GM18870 (cell line): ENCODE measurements around the gene PTPRT.

Experiments used
- ATAC-seq: cut with Tn5 transposase; IDR thresholded peaks from one replicate; pipeline ENCODE4 v1.9.1; 2021; ENCODE audit warnings: moderate library complexity; ENCODE audit not compliant: unreplicated experiment

Gene PTPRT

DNA sequence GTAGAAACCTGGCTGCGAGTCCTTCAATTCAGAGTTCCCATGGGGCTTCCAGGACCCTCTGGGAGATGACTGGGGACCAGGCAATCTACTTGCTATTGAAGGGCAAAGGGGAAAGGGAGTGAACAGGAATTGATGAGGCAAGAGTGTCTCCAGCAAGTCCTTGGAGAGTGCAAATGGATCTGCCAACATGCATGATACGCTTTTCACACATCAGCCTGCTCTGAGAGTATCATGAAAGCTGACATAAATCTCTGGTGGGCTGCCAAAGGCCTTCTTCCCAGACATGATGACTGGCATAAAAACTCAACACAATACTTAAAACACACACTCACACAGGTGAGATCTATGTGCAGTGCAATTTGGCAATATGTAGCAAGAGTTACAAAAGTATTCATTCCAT lies 759.1 kb downstream of the PTPRT start:
- no peak for ATAC-seq

DNA sequence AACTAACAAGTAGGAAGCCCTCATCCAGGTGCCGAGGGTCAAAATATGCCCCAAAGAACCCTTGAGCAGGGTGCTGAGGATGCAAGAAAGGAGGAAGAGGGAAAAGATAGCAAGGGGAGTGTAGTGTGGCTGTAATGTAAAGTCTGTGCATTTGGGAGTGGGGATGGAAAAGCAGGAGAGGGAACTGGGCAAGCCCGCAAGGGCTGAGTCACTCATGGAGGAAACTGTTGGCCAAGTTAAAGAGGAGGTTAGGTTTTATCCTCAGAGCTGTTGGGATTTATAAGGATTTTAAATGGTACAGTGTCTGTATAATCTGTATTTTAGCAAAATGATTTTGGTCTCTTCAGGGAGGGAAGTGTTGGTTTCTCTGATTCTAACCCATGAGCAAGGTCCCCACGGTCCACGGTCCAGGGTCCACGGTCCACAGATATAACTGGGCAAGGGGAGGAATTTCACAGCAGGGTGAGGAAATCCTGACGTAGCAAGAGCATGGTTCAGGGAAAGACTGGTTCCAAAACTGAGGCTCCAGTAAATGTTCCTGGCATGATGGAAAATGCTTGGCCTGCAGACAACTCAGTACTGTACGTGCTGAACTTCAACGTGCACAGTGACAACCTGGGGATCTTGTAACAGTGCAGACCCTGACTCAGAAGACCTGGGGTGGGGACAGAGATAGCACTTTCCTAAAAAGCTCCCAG lies 759.8 kb downstream of the PTPRT start:
- no peak for ATAC-seq

DNA sequence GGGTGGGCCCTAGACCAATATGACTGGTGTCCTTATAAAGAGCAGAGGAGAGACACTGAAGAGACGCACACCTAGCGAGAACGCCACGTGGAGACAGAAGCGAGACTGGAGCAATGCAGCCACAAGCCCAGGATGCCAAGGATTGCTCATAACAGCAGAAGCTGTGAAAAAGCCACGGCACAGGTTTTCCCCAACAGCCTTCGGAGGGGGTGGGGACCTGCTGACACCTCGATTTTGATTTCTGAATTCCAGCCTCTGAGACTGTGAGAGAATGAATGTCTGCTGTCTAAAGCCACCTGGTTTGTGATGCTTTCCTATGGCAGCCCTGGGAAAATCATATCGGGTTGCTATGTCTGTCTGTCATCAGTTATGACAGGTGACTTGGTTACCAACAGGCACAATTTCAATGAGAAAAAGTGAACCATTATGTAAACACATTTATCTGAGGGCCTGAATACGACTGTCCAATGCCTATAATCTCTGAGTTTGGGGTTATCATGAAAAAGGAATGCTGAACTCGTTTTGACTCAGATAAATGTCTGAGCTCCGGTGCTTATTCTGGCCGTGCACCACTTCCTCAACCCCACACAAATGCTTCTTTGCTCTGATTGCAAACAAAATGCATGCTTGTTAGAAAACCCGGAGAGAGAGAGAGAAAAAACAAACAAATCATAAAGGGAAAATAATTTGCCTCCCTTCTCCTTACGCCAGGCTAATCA lies 769.7 kb downstream of the PTPRT start:
- ATAC-seq: no peak

DNA sequence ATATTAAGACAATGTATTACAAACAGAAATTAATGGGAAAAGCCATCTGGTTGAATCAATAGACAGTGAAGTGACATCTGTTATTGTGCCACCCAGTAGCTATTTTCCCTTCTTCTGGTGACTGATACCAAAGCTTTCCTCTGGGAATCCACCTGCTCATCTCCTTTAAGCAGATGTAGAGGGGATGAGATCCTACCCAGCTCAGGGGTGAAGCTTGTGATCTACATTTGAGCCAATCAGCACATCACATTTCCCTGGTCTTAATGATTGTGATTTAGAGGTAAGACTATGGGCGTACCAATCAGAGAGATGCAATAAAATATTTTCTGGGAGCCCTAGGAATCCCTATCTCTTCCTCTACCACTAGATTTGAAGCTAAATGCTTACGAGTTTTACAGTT lies 782.9 kb downstream of the PTPRT start:
- ATAC-seq: no peak

DNA sequence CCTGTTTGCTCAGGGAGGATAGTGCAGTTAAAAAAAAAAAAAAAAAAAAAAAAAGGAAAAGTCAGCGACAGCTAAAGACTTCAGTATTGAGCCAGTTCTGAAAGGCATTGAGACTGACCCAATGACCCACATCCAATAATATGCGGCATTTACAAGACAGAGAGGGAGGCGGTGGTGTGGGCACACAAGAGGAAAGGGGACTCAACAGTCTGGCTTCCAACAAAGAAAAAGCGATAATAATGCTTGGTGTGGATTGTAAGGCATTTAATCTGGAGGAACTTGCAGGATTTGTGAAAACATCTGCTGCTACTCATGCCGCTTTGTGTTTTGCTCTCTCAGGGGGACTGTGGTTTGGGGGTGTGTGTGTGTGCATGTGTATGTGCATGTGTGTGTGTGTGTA lies 787.3 kb downstream of the PTPRT start:
- ATAC-seq: no peak

DNA sequence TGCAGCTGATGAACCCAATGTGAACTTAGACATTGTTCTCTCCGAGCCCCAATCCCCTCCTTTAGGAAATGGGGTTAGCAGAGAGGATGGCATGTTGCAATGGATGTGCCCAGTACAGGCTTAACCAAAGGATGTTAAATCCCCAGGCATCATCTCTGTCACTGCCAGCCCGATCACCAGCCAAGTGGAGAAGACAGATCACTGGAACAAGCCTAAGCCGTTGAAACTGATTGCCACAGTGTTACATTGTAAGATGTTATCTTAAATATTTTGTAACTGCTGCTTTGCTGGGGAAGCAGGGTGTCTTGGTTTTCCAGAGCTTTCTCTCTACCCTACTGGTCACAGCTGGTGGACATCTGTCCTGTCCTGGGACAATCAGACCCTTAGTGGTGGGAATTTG lies 788.1 kb downstream of the PTPRT start:
- ATAC-seq: no peak

DNA sequence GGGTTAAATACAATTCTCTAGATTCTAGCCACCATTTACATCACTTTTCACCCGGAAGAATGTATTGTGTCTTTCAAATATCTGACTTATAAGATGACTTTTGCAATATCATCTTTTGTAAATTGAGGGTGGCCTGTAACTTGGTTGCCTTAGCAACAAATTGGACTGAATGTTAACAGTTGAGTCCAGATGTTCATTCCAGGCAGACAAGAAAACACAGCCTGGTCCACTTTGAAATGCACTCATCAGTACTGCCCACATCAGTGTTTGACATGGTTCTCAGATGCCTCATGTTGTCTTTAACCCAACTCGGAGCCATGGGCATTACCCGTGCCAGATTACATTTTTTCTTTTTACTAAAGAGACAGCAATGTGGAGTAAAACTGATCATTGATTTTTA lies 789.9 kb downstream of the PTPRT start:
- ATAC-seq: no peak

DNA sequence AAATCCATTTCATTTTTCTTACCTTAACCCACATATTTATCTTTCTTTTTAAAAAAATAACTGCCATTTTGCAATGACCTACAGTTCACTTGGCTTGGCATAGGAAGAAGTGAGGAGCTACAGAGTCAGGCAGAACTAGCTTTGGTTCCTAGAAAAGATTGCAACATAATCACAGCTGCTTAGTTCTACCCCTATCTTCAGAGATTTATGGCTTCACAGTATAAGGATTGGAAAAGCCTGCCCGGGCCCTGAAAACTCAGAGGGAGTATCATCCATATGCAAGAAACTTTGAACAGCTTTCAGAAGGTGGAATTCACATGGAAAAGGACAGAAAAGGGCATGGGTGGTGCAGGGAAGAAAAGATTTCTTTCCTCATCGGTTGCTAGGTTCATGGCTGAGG lies 797.3 kb downstream of the PTPRT start:
- no peak for ATAC-seq

DNA sequence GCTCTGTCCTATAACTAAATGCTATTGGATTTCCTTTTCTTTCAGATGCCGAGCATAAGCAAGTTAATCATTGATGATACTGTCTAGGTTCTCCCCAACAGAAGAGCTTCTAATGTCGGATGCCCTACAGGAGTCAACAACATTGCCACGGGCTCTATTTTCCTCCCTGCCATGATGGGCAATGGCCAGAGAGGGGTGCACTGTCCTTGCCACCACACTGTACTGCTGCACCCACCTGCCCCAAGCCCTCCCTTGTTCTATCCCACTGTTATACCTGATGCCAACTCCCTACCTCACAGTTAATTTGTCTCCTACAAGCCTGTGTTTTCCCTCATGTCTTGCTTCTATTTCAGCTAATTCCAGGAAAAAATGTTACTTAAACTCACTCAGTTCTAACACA lies 797.9 kb downstream of the PTPRT start:
- no peak for ATAC-seq

DNA sequence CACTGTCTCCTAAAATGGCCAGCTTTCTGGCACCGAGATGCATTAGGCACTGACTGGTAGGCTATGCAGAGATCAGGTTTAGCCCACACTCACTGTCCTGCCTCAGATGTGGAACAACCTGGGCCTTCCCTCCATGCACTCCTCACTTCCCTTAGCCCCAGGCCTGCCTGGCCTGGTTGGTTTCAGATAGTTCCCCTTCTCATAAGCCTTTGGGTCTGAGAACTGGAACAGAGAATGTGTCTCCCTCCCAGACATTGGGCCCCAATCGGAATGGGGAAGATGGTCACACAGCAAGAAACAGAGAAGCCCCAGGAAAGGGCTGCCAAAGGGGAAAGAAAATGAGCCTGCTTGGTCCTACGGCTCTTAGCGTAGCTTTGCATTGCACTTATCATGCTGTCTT lies 809.4 kb downstream of the PTPRT start:
- ATAC-seq: no peak

DNA sequence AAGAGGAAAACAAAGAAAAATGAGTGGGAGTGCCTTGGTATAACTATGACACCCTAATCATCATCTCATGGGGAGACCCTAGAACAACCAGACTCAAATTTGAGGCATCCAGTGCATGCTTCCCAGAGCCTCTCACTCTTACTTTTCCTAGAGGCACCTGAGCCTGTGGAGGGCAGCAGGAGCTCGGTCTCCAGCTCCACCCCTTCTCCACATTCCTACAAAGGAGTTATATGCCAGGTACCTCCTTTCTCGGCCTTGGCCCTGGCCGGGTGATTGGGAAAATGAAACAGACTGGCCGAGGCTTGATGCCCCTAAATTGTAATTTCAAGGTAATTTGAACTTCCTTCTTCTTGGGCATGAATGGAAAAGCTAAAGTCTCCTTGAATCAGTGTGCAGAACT lies 810.3 kb downstream of the PTPRT start:
- no peak for ATAC-seq

DNA sequence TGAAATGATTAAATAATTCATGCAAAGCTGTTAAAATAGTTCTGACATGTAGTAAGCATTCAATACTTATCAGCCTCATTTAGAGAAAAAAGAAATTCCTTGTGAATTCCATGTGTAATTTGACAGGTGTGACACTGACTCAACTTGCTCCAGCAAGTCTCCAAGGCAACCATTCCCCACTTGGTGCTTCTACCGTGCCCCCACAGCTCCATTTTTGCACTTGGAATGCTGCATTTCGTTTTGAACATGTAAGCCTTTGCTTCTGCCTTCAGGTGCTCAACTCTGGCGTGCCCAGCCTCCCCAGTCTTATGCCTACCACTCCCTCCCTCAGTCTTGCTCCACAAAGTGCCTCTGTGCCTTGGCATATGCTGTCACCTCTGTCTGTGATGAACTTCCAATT lies 810.9 kb downstream of the PTPRT start:
- ATAC-seq: no peak

DNA sequence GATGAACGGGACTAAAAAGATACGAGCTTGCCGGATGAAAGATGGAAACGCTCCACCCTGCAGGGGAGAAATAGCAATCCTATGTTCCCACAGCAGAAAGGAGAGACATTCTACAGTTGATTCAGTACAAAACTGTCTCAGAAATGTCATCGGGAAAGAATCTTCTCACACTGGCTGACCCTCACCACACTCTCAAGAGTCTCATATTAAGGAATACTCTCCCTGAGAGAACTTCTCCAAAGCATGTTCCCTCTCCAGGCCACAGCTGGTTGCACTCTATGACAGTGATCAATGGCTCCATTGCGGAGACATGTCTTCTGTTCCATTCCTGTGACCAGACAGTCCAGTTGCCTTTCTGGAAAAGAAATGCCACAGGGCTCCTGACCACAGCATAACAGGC lies 813.6 kb downstream of the PTPRT start:
- no peak for ATAC-seq

DNA sequence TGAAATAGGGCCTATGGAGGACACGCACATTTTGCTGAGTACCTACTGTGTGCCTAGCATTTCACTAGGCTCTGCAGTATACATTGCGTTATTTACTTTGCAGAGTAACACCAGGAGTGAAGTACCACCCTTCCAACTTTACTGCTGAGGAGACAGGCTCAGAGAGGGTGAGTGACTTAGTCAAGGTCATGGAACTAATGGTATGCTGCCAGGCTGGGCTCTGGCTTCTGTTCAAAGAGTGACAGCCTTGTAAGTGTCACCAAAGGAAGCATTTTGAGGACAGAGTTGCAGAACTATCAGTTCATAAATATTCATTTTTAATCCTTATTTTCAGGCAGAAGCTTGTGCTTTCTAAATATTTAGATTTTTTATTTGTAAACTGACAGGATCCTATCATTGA lies 816.7 kb downstream of the PTPRT start:
- no peak for ATAC-seq

DNA sequence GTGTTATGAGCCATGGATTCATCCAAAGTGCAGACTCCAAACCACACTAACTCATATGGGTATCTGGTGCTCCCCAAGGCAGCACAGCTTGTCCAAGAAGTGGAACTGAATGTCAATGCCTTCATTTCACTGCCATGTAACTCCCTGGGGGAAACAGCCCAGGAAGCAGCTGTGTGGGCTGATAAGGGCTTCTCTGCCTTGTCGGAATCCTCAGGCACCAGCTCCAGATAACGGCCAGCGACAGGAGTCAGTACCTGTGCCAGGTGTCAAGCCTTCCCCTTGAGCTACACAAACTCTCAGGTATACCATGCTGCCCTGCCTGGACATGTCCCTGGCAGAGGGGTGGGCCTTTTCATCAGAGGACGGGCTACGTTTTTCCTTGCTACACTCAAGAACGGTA lies 819.6 kb downstream of the PTPRT start:
- ATAC-seq: no peak

DNA sequence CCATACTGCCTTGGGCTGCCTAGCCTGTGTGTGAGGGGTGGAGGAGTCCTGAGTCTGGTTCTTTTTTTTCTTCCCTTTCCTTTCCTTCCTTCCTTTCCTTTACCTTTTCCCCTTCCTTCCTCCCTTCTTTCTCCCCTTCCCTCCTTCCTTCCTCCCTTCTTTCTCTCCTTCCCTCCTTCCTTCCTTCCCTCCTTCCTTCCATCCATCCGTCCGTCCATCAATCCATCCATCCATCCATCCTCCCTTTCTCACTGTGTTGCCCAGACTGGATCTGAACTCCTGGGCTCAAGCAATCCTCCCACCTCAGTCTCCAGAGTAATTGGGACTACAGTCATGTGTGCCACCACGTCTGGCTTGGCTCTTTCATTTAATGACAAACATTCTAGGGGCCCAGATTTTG lies 820.8 kb downstream of the PTPRT start:
- ATAC-seq: no peak

DNA sequence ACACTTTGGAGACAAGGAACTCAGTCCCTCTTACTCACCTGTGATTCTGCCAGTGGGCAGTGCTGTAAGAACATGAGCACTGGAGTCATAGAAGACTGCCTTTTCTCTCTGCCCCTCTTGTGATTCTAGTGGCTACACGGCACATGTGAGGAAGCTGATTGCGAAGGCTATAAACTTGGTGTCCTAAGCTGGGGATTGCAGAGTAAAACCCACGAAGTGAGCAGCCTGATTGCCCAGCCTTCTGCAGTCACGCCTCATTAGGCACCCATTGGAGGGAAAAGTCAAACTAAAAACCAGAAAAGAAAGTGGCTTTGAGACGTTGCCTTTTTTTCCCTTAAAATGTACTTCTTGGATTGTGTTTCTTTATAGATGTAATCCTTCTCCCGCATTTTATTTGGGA lies 823.1 kb downstream of the PTPRT start:
- no peak for ATAC-seq

DNA sequence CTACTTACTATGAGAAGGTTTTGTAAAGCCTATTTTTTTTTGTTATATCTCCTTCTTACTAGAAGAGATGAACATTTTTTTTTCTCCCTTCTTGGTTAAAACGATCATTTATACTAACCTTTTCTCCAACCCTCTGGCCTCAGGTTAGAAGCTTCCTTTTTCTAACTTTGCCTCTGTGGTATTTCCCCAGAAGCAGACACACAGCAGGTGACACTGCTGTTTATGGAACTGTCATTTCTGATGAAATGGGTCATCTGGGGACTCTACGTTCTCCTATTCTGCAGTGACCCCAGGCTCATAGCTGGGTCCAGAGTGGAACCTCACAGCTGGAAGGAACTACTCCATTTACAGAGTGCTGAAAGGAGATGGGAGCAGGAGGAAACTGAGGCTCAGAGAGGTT lies 825.3 kb downstream of the PTPRT start:
- ATAC-seq: no peak

DNA sequence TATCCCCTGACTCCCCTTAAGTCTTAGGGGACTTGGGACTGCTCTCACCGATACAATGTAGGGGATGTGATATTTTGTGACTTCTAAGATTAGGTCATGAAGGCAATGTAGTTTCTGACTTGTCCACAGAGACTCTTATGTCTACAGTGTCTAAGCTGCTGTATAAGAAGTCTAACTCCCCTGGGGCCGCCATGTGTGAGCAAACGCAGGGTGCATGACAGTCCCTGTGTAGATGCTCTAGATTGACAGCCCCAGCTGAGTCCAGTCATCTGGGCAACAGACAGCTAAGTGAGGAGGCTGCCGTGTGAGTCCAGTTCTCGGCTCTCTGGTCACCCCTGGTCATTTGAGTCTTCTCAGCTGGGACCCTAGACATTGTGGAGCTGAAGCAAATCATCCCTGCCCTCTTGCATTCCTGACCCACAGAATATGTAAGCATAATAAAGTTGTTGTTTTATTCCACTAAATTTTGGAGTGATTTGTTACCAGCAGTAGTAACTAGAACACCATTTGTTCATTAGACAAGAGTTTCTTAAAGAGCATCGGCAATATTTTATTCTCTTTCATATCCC lies 828.2 kb downstream of the PTPRT start:
- no peak for ATAC-seq

DNA sequence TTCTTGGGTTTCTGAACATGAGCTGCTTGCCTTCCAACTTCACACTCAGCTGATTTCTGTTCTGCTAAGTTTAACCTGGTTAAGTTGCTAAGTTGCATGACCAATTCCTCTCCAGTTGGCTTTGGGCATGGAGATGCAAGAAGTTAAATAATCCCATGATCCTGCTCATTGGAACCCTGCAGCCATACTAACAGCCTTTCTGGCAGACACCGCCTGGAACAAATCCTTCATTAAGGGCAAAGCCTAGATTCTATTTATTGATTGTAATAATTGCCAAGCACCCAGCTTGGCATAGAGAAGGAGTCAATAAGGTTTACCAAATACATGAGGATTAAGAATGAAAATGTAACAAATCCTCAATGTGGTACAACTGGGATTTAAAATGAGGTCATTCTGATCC lies 829.1 kb downstream of the PTPRT start:
- no peak for ATAC-seq

DNA sequence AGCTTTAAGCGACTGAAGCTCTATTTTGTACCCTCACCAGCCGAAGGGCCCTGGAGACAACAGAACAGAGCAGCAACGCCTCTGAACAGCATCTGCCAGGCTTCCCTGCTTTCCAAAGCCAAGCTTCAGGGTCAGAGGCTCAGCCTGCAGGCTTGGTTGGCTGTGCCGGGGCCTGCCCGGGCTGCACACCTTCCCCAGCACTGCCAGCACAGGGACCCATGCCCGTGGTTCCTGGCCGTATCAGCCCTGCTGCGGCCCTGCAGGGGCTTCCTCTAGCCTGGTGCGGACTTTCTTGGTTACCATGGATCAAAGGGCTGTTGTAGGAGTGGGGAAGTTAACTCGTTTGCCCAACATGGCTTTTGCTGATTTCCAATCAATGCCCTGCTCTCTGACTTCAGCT lies 830.1 kb downstream of the PTPRT start:
- ATAC-seq: no peak

DNA sequence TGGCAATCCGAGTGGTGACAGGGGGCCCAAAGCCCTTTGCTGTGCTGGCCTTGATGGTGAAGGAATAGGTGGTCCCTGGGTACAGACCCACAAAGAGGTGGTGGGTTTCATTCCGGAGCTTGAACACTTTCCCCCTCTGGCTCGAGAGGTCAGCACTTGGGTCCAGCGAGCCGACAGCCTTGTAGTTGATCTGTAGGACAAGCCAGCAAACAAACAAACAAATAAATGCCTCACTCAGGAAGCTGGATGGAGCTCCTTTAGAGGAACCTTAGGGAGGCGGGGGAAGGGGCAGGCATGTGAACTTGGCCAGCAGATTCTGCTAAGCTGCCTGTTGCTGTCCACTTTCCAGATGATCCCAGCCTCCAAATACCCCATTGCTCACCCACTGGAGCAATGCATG lies 837.6 kb downstream of the PTPRT start:
- ATAC-seq: no peak

DNA sequence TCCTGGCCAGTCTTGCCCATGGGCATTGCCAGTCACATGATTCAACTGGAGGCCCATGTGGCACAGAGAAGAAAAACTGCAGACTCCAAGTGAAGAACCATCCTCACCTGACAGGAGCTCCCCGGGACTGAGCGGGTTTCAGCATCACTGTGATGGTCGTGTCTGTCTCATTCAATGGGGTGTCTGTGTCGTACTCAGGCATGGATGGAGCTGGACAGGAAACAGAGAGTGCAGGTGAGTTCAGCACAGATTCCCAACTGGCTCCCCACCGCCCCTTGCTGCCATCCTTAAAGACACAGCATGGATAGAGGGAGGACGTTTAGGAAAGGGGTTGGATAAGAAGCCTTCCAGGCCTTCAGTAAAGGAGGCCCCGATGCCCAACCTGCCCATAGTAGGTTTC lies 839.2 kb downstream of the PTPRT start:
- no peak for ATAC-seq
